Neural cell (in vitro differentiated cells): ENCODE measurements around the gene NFAM1.

Experiments
- CTCF ChIP-seq: fragments of 450-650 bp; IDR thresholded peaks from 2 replicates; pipeline ENCODE4 v1.5.1; 2014; ENCODE audit warnings: antibody characterized with exemption, mild to moderate bottlenecking, moderate library complexity; ENCODE audit not compliant: poor library complexity, severe bottlenecking
- EZH2 ChIP-seq: fragments of 200-600, 300-800 bp; shearing (Covaris generic), sonication (generic); IDR thresholded peaks from 2 replicates; pipeline ENCODE4 v1.6.1; 2014; ENCODE audit warnings: antibody characterized with exemption, low read length, borderline replicate concordance, mild to moderate bottlenecking; ENCODE audit not compliant: insufficient read depth, poor library complexity, severe bottlenecking
- POLR2AphosphoS5 ChIP-seq: IDR thresholded peaks from 2 replicates; pipeline ENCODE4 v1.6.1; 2012
- RAD21 ChIP-seq: fragments of 450-650 bp; conservative IDR thresholded peaks from 2 replicates; pipeline ENCODE4 v1.6.1; 2014; ENCODE audit warnings: antibody characterized with exemption, mild to moderate bottlenecking, moderate library complexity
- TF ChIP-seq, protein P1 (sequence below): IDR thresholded peaks from 2 replicates; pipeline ENCODE4 v1.6.1; 2012; ENCODE audit warnings: borderline replicate concordance

DNA sequence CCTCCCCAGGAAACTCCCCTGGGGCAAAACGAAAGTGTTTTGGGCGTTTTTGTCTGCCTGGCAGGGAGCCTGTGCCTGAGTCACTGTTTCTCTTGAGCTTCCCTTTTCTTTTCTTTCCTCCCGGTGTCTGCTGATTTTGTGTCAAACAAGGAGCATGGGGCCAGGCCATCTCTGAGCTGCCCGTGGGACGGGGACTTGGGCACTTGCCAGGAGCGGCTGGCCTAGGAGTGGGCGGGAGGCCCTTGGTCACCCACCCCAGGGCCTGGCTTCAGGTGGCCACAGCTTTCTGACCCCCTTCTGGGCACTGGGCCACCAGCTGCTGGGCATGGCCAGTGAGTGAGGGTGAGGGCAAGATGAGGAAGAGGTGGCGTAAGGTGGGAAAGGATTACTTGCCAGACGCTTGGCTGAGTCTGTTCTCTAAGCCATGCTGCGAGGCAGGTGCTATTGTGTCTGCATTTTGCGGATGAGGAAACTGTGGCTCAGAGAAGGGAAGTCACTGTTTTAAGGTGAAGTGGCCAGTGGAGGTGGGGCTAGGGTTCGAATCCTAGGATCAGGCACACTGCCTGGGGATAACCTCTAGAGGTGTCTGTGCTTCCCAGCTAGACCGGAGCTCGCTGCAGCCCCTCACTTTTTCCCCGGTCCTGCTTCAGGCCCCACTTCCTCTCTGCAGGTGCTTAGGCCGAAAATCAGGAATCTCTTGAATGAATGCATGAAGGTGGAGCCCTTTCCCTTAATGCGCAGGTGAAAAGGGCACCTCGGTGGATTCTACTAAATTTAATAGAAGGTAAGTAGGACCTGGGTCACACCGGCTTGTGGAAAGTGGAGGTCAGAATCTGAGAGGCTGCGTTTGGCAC lies 7.8 kb upstream of the NFAM1 start:
- TF ChIP-seq CTCF (no peak), RAD21 (no peak), EZH2 (no peak), POLR2AphosphoS5 (no peak)
- TF ChIP-seq, protein P1, sequence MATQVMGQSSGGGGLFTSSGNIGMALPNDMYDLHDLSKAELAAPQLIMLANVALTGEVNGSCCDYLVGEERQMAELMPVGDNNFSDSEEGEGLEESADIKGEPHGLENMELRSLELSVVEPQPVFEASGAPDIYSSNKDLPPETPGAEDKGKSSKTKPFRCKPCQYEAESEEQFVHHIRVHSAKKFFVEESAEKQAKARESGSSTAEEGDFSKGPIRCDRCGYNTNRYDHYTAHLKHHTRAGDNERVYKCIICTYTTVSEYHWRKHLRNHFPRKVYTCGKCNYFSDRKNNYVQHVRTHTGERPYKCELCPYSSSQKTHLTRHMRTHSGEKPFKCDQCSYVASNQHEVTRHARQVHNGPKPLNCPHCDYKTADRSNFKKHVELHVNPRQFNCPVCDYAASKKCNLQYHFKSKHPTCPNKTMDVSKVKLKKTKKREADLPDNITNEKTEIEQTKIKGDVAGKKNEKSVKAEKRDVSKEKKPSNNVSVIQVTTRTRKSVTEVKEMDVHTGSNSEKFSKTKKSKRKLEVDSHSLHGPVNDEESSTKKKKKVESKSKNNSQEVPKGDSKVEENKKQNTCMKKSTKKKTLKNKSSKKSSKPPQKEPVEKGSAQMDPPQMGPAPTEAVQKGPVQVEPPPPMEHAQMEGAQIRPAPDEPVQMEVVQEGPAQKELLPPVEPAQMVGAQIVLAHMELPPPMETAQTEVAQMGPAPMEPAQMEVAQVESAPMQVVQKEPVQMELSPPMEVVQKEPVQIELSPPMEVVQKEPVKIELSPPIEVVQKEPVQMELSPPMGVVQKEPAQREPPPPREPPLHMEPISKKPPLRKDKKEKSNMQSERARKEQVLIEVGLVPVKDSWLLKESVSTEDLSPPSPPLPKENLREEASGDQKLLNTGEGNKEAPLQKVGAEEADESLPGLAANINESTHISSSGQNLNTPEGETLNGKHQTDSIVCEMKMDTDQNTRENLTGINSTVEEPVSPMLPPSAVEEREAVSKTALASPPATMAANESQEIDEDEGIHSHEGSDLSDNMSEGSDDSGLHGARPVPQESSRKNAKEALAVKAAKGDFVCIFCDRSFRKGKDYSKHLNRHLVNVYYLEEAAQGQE: no peak
